ENCODE results near the gene BACE2. TPM values are rescaled to one million over a fixed set of nuclear protein-coding genes. Genes with fewer than 3 reads are reported as not detected.

Gene BACE2
- total and polyA plus RNA-seq, 2 of the 4 experiments (the other 2 are of a cell fraction), result 17.0 to 35.5 TPM

DNA sequence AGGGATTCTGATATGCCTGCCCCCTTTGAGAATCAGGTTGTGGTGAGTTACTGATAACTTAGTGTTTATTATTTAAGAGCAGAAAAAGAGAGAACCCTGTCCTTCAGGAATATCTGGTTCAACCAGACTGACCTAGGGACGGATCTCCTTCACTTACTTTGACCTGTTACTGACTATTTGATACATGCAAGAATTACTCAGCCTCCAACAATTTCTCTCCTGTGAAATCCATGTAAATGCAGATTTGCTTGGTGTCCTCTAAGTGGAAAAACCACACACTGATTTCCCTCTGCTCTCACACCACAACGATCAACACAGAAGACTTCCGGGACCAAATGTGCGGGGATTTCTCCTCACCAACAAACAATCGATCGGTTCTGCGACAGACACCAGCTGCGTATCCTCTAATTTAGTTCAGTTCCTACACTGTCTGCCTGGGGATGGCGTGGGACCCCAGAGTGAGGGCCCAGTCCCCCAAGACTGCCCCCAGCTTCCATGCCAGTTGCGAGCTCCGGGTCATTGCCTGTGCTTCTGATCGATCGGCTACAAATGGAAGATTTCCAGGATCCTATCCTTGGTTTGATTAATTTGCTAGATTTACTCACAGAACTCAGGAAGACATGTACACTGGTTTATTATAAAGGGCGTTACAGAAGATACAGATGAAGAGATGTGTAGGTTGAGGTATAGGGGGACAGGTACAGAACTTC, 51.7 kb downstream of the BACE2 start:
- 100% methylated on average over 2 of the region's 14 CpGs; no CpG with 5 or more reads in 1 of the 2 experiments for whole genome bisulfite sequencing, 2 experiments (ENCODE audit: extremely low coverage in 2 of 2, insufficient read length in 1 of 2)
- H3K9ac ChIP-seq (ENCODE audit: low read depth, low read length), result no peak overlapping the region
- no peak overlapping the region for H3K14ac ChIP-seq (replicated peaks; ENCODE audit: low read depth, low read length)
- H2BK120ac ChIP-seq (ENCODE audit: low read depth, low read length), result no peak overlapping the region
- H3K4me3 ChIP-seq (ENCODE audit: insufficient read depth, low read depth, low read length), result no peak overlapping the region
- ChIA-PET POLR2A (ENCODE audit: unreplicated experiment) (no interaction called here), CTCF (no interaction called here)
- no peak overlapping the region for H3K23ac ChIP-seq (ENCODE audit: low read depth, low read length)
- ATAC-seq (ENCODE audit: low read depth) (no peak), DNase-seq (no peak)
- H3K27me3 ChIP-seq (ENCODE audit: control insufficient read depth, insufficient read depth, low read length), result no peaks in the 10 kb centered on the region
- H3K79me1 ChIP-seq (ENCODE audit: low read depth in 1 of 2, low read length in 2 of 2), result no peaks in the 10 kb centered on the region
- H3K27ac ChIP-seq (ENCODE audit: insufficient read depth, low read length), result no peak overlapping the region
- no peak overlapping the region for H2AK9ac ChIP-seq (replicated peaks; ENCODE audit: low read depth, low read length, poor library complexity)
- no peak overlapping the region for H4K91ac ChIP-seq (ENCODE audit: insufficient read depth, low read depth, low read length)
- H4K5ac ChIP-seq (ENCODE audit: low read depth, low read length), result no peak overlapping the region
- no peak overlapping the region for H2AK5ac ChIP-seq (ENCODE audit: low read depth, low read length)
- peaks cover 2% of the 10 kb centered on the region; the same call in 1 of the 2 replicates for H3K9me1 ChIP-seq (ENCODE audit: insufficient read depth, low read length)
- H3K36me3 ChIP-seq (ENCODE audit: control insufficient read depth, insufficient read depth, low read length), result no peaks in the 10 kb centered on the region
- no TSS peak for BruUV-seq (replicated peaks)
- no peak overlapping the region for H3K4ac ChIP-seq (ENCODE audit: low read depth, low read length)
- H3K18ac ChIP-seq (ENCODE audit: low read depth, low read length), result no peak overlapping the region
- no peak overlapping the region for H2BK20ac ChIP-seq (ENCODE audit: low read depth, low read length)
- no peak overlapping the region for H2BK5ac ChIP-seq (ENCODE audit: low read depth, low read length, poor library complexity, severe bottlenecking)
- TF ChIP-seq ELK1 (IDR thresholded peaks at IDR 0.05; ENCODE audit: borderline replicate concordance, low read depth, low read length) (no peak), RFX5 (IDR thresholded peaks at IDR 0.05; ENCODE audit: low read depth, low read length) (no peak), RAD21 (IDR thresholded peaks at IDR 0.05; ENCODE audit: low read length) (no peak), NFE2L2 (IDR thresholded peaks at IDR 0.05; ENCODE audit: low read depth, low read length) (no peak), CHD1 (IDR thresholded peaks at IDR 0.05; ENCODE audit: low read depth, low read length) (no peak), BHLHE40 (IDR thresholded peaks at IDR 0.05; ENCODE audit: low read depth, low read length) (no peak), MAFK (IDR thresholded peaks at IDR 0.05; ENCODE audit: low read depth, low read length) (no peak), CTCF (conservative IDR thresholded peaks at IDR 0.05; ENCODE audit: low read depth, low read length) (no peak), CEBPB (IDR thresholded peaks at IDR 0.05; ENCODE audit: low read depth, low read length) (no peak), SMC3 (IDR thresholded peaks at IDR 0.05; ENCODE audit: low read depth, low read length) (no peak), MAZ (IDR thresholded peaks at IDR 0.05; ENCODE audit: borderline replicate concordance, low read depth, low read length) (no peak), RCOR1 (IDR thresholded peaks at IDR 0.05; ENCODE audit: insufficient replicate concordance, low read length) (no peak), USF2 (IDR thresholded peaks at IDR 0.05; ENCODE audit: low read depth, low read length) (no peak), POLR2A (IDR thresholded peaks at IDR 0.05; ENCODE audit: low read depth, low read length) (no peak), MXI1 (IDR thresholded peaks at IDR 0.05; ENCODE audit: borderline replicate concordance, low read depth, low read length) (no peak), FOS (IDR thresholded peaks at IDR 0.05; ENCODE audit: low read depth, low read length) (no peak)
- no peaks in the 10 kb centered on the region for H4K20me1 ChIP-seq (ENCODE audit: insufficient read depth, low read length)
- in situ Hi-C loops (cut with MboI; ENCODE audit: low sequenced_read_pairs) (no loop called here), dilution Hi-C loops (cut with HindIII; ENCODE audit: low sequenced_read_pairs, unreplicated experiment) (no loop called here), intact Hi-C loops (cut with micrococcal nuclease) (no loop called here)
- no peak overlapping the region for H3K56ac ChIP-seq (ENCODE audit: extremely low read depth, insufficient read depth, low read length)
- H3K9me3 ChIP-seq (ENCODE audit: control insufficient read depth, insufficient read depth, low read length), result no peaks in the 10 kb centered on the region
- H4K8ac ChIP-seq (ENCODE audit: low read depth in 2 of 2, low read length in 2 of 2), result no peak overlapping the region
- no peak overlapping the region for H3K4me2 ChIP-seq (ENCODE audit: low read depth, low read length)
- no peak overlapping the region for H2AFZ ChIP-seq (replicated peaks; ENCODE audit: low read length, poor library complexity)
- peaks cover 9% of the 10 kb centered on the region for H3K4me1 ChIP-seq (ENCODE audit: control insufficient read depth, insufficient read depth, low read length)
- H2BK15ac ChIP-seq (ENCODE audit: low read depth, low read length), result no peak overlapping the region

Data from IMR-90 (cell line).